Prostate gland (tissue), 2 donors: ENCODE measurements around the gene BCL2L12. TPM values are rescaled to one million over a fixed set of nuclear protein-coding genes. Genes with fewer than 3 reads are reported as not detected.
A peak's percentile ranks its signal among the peaks of the same experiment; 100 is the strongest.

Experiments
- DNase-seq: peaks from one replicate; pipeline ENCODE4 v3.0.0-alpha.2; 2019; ENCODE audit warnings: low spot score
- H3K27ac ChIP-seq, 2 donors: fragments of 200-600 bp; sonication (generic); 2 replicates each; pipeline ENCODE4 v1.5.1; 2017 to 2019
- H3K27me3 ChIP-seq: fragments of 200-600 bp; sonication (generic); replicated peaks from 2 replicates; pipeline ENCODE4 v1.5.1; 2019; ENCODE audit not compliant: insufficient read depth
- H3K36me3 ChIP-seq, 2 donors: fragments of 200-600 bp; sonication (generic); 1 replicate in 1 of 2; 2 replicates in 1 of 2; pipeline versions ENCODE4 v1.5.1 to v1.8.1; 2017 to 2019
- H3K4me1 ChIP-seq: fragments of 200-600 bp; sonication (generic); replicated peaks from 2 replicates; pipeline ENCODE4 v1.5.1; 2019
- H3K4me3 ChIP-seq, 2 donors: fragments of 200-600 bp; sonication (generic); 2 replicates each; pipeline ENCODE4 v1.5.1; 2017 to 2019
- H3K9me3 ChIP-seq: fragments of 200-600 bp; sonication (generic); 2 replicates; pipeline ENCODE4 v1.5.1; 2017
- POLR2A ChIP-seq: fragments of 450-650 bp; IDR thresholded peaks from one replicate; pipeline ENCODE4 v1.6.1; 2016; ENCODE audit warnings: antibody characterized with exemption, mild to moderate bottlenecking
- POLR2AphosphoS5 ChIP-seq: sonication (generic); formaldehyde crosslinking; IDR thresholded peaks from one replicate; pipeline ENCODE4 v1.6.1; 2017; ENCODE audit warnings: antibody characterized with exemption
- WGBS: methylation state at CpG from one replicate; pipeline ENCODE4 v1.1.5; 2018; 5-methylcytosine and 5-hydroxymethylcytosine counted together
- intact Hi-C: fragments of 100-400 bp; cut with DNase I; formaldehyde crosslinking; loops from one replicate; pipeline ENCODE4 v1.14.2; 2022
- total RNA-seq, 2 donors: library from RNA; depleted of rRNA; stranded (reverse); fragments of >200 nt; gene quantifications; one replicate each; pipeline ENCODE4 v1.1.0, GENCODE V29; 2016
- TF ChIP-seq, protein P1 (sequence below), 4 experiments: fragments of 200-600 bp in 2 of 4; fragments of 450-650 bp in 2 of 4; sonication (generic) in 2 of 4; IDR thresholded peaks; 1 replicate in 3 of 4; 2 replicates in 1 of 4; pipeline ENCODE4 v1.5.1; 2016 to 2019; ENCODE audit warnings: antibody characterized with exemption in 4 of 4, mild to moderate bottlenecking in 2 of 4, moderate library complexity in 2 of 4

The BCL2L12 gene
- total RNA-seq, 2 donors from 2014 or later: 11.6 to 11.7 TPM

DNA sequence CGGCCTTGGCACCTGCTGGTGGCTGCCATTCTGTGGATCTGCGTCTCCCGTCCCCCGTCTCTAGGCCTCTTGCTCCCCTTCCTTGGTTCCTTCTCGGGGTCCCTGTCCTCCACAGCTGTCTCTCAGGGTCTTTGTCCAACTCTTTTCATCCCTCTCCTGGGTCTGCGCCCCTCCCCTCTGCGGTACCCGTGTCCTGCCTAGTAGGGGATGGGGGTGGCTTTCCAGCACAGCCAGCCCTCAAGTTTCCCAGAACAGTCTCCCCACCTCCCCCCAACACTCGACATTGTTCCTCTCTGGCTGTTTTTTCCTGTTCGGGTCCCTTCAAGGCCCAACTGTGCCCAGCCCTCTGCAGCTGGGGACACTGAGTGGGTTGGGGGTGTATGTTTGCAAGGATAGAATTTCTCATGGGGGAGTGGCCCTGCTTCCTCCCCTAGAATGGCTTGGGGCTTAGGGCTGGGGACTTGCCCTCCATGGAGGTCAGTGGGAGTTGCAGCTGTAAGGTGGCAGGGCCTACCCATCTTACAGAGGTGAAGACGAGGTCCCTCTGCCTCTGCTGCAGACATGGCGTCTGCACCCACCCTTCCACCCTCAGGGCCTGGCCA, 22.9 kb downstream of the BCL2L12 start:
- Histone ChIP-seq H3K27me3 (no peaks in the 10 kb centered on the region), H3K36me3 (peaks cover 0 to 21% of the 10 kb centered on the region in 2 donors), H3K27ac (no peak overlapping the region), H3K4me3 (no peak overlapping the region), H3K9me3 (no peaks in the 10 kb centered on the region), H3K4me1 (no peaks in the 10 kb centered on the region)
- DNase-seq: no peak
- 75% methylated on average over 12 of the region's 12 CpGs for WGBS
- intact Hi-C loops: no loop called here
- no peak for TF ChIP-seq POLR2AphosphoS5
- TF ChIP-seq, protein P1, sequence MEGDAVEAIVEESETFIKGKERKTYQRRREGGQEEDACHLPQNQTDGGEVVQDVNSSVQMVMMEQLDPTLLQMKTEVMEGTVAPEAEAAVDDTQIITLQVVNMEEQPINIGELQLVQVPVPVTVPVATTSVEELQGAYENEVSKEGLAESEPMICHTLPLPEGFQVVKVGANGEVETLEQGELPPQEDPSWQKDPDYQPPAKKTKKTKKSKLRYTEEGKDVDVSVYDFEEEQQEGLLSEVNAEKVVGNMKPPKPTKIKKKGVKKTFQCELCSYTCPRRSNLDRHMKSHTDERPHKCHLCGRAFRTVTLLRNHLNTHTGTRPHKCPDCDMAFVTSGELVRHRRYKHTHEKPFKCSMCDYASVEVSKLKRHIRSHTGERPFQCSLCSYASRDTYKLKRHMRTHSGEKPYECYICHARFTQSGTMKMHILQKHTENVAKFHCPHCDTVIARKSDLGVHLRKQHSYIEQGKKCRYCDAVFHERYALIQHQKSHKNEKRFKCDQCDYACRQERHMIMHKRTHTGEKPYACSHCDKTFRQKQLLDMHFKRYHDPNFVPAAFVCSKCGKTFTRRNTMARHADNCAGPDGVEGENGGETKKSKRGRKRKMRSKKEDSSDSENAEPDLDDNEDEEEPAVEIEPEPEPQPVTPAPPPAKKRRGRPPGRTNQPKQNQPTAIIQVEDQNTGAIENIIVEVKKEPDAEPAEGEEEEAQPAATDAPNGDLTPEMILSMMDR (IDR thresholded peaks at IDR 0.05): no peak
- TF ChIP-seq POLR2A: no peak

DNA sequence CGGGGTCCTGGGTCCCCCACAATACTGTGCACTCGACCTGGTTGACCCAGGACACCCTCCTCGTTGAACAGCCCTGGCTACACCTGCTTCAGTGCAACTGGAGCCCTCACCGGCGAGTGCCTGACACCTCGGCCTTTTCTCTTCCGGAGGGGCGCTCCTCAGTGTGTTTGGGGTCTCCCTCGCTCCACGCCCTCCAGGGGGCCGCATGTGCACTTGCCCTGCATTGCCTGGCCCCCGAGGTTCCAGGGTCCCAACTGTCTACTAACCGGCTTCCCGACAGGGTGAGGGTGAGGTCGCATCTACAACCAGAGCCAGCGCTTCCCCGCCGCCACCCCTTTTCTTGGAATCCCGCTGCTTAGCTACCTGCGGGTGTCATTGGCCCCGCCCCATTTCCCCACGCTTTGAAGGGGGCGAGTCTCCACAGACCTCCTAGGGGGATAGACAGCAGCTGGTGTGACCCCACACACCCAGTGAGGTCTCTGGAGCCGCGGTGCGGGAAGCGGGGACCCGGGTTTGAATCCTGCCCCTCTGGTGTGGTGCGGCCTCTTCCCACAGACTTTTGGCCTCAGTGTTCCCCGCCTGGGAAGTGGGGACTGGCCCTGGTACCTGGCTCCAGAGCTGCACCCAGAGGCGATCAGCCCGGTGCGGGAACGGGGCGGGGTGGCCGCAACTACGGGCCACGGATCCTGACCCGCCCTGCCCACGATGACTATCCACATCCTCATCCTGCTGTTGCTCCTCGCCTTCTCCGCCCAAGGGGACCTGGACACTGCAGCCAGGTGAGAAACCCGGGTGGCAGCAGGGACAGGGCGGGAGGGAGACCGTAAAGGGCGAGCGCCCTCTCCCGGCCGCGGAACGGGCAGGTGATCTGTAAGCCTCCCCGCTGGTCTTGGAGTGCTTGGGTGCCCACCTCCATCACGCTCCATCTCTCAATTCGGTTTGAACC, 23.7 kb downstream of the BCL2L12 start, which contains the start of gene ADM5:
TSS of gene ADM5 (plus strand) at position 462 of the 946 bp plus-strand sequence. CDS start at position 706, 244 bp downstream.
- Histone ChIP-seq H3K27ac (peak within 1 kb of the TSS; percentile 58 to 68), H3K36me3 (peaks cover 0 to 21% of the 10 kb centered on the region in 2 donors), H3K4me1 (no peaks in the 10 kb centered on the region), H3K9me3 (no peaks in the 10 kb centered on the region), H3K27me3 (no peaks in the 10 kb centered on the region), H3K4me3 (peak within 1 kb of the TSS; percentile 28 to 44)
- intact Hi-C loops: loop anchor here (5.0 kb wide), 1 partner anchor 78 kb away; the partner anchor contains the start of gene AP2A1
- 26% methylated on average over 37 of the region's 54 CpGs for WGBS
- peak; percentile 71 for DNase-seq
- TF ChIP-seq POLR2A (no peak), POLR2AphosphoS5 (no peak)
- TF ChIP-seq, protein P1 (IDR thresholded peaks at IDR 0.05): peak; percentile 28 to 64 (median 42)

DNA sequence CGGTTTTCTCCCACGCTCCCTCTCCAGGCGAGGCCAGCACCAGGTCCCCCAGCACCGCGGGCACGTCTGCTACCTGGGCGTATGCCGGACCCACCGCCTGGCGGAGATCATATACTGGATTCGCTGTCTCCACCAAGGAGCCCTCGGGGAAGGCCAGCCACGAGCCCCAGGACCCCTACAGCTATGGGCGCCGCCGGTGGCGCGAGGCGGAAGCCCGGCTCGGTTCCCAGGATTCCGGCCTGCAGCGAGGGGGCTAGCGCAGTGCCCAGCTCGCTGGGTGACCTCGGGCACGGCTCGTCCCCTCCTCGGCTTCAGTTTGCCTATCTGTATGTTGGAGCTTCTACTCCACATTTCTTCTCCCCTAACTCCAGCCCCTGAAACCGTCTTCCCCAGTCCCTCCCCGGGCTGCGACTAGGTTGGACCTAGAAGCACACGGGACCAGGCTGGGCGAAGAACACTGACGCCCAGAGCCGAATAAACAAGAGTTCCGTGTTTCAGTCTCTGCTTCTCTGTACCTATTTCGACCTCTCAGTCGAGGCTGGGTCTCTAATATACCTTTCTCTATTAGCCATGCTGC, 24.4 kb downstream of the BCL2L12 start:
- peaks cover 0 to 15% of the 10 kb centered on the region in 2 donors for H3K36me3 ChIP-seq
- 11% methylated on average over 39 of the region's 39 CpGs for WGBS
- H3K27ac ChIP-seq: peak overlapping the region; percentile 58 to 68
- H3K9me3 ChIP-seq: no peaks in the 10 kb centered on the region
- no peaks in the 10 kb centered on the region for H3K27me3 ChIP-seq
- intact Hi-C loops: loop anchor here (5.0 kb wide), 1 partner anchor 77 kb away; the partner anchor contains the start of gene AP2A1
- DNase-seq: no peak
- no peak for TF ChIP-seq POLR2AphosphoS5
- TF ChIP-seq POLR2A: no peak
- TF ChIP-seq, protein P1 (IDR thresholded peaks at IDR 0.05): no peak
- H3K4me1 ChIP-seq: no peaks in the 10 kb centered on the region
- H3K4me3 ChIP-seq: peak overlapping the region; percentile 28 to 44

DNA sequence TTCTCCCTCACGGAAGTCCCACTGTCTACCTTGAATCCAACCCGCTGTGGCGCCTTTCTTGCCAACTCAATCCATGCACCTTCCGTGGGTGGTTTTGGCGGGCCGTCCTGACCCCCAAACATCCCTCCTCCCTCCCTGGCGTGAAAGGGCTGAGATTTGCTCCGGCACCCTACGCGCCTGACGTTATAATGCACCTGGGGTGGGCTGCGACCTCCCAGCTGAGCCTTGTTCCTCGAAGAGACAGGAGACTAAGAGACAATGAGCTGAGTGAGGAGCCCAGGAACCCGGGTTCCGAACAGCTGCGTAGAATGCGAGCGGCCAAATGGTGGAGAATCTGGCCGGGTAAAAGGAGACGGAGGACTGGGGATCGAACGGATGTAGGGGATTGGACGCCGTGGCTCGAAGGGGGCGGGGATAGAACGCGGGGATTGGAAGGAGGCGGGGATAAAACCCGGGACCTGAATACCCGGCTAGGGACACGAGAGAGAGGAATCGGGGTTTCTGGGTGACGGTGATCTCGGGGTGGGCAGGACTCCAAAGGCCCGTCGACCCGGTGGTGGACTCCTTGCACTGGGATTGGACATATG, 25.0 kb downstream of the BCL2L12 start, which contains the start of gene CPT1C:
TSS of gene CPT1C (plus strand) at position 461 of the 587 bp plus-strand sequence. CDS start 1,137 bp downstream, outside the sequence.
- Histone ChIP-seq H3K9me3 (no peaks in the 10 kb centered on the region), H3K27ac (peak within 1 kb of the TSS; percentile 58 to 68), H3K4me3 (peak within 1 kb of the TSS; percentile 28 to 44), H3K27me3 (no peaks in the 10 kb centered on the region), H3K36me3 (peaks cover 0 to 13% of the 10 kb centered on the region in 2 donors), H3K4me1 (no peaks in the 10 kb centered on the region)
- intact Hi-C loops: loop anchor here (5.0 kb wide), 1 partner anchor 77 kb away; the partner anchor contains the start of gene AP2A1
- WGBS: 1% methylated on average over 38 of the region's 38 CpGs
- TF ChIP-seq POLR2AphosphoS5 (peak; percentile 83), POLR2A (peak; percentile 58)
- TF ChIP-seq, protein P1 (IDR thresholded peaks at IDR 0.05): no peak
- DNase-seq: peak; percentile 81
